Caco-2 (cell line): ENCODE data around the gene CYB5A. TPM values are rescaled to one million over a fixed set of nuclear protein-coding genes. Genes with fewer than 3 reads are reported as not detected.
A peak's percentile ranks its signal among the peaks of the same experiment; 100 is the strongest.

Experiments
- BruUV-seq: library from RNA; stranded (reverse); fragments of 400-500 nt; replicated peaks from 2 replicates; lab custom pipeline; 2021; lab: Mats Ljungman, UMichigan
- CTCF ChIA-PET: fragments of 300-600 bp; sonication (Branson Sonifier 250); formaldehyde crosslinking; loops from one replicate; lab custom pipeline; 2022; ENCODE audit warnings: antibody characterized with exemption; lab: Charles Lee
- POLR2A ChIA-PET: fragments of 300-600 bp; sonication (Branson Sonifier 250); formaldehyde crosslinking; loops from one replicate; lab custom pipeline; 2022; ENCODE audit warnings: antibody characterized with exemption; lab: Charles Lee
- DNase-seq, 2 experiments: peaks; one replicate each; pipeline versions ENCODE4 v3.0.0 to v3.0.0-alpha.2; 2020 to 2022
- H3K27me3 ChIP-seq: replicated peaks from 2 replicates; pipeline ENCODE4 v1.6.0; 2011; ENCODE audit warnings: low read length; ENCODE audit not compliant: control insufficient read depth, insufficient read depth
- H3K36me3 ChIP-seq: 2 replicates; pipeline ENCODE4 v1.5.1; 2011; ENCODE audit warnings: low read length; ENCODE audit not compliant: control insufficient read depth, insufficient read depth
- H3K4me1 ChIP-seq: fragments of 250-450 bp; sonication (Bioruptor Pico); 2 replicates; pipeline ENCODE4 v1.5.1; 2020; ENCODE audit warnings: mild to moderate bottlenecking
- H3K4me3 ChIP-seq: 2 replicates; pipeline ENCODE4 v1.5.1; 2011; ENCODE audit warnings: low read depth, mild to moderate bottlenecking, control low read depth, low read length
- H3K9me3 ChIP-seq: fragments of 250-450 bp; sonication (Bioruptor Pico); 2 replicates; pipeline ENCODE4 v1.5.1; 2020; ENCODE audit warnings: mild to moderate bottlenecking, moderate library complexity
- H3K27ac Mint-ChIP-seq: one replicate; pipeline ENCODE4 v1.8.0; 2022; ENCODE audit warnings: mixed read lengths; ENCODE audit not compliant: unreplicated experiment
- H3K27me3 Mint-ChIP-seq: one replicate; pipeline ENCODE4 v1.8.0; 2022; ENCODE audit warnings: mixed read lengths; ENCODE audit not compliant: insufficient read depth, unreplicated experiment
- H3K36me3 Mint-ChIP-seq: one replicate; pipeline ENCODE4 v1.8.0; 2022; ENCODE audit warnings: mild to moderate bottlenecking, mixed read lengths; ENCODE audit not compliant: insufficient read depth, unreplicated experiment
- H3K4me1 Mint-ChIP-seq: one replicate; pipeline ENCODE4 v1.8.0; 2022; ENCODE audit warnings: low read depth, mixed read lengths; ENCODE audit not compliant: unreplicated experiment
- H3K4me3 Mint-ChIP-seq: one replicate; pipeline ENCODE4 v1.8.0; 2022; ENCODE audit warnings: mild to moderate bottlenecking, moderate library complexity, mixed read lengths; ENCODE audit not compliant: unreplicated experiment
- H3K9me3 Mint-ChIP-seq: one replicate; pipeline ENCODE4 v1.8.0; 2022; ENCODE audit warnings: mixed read lengths; ENCODE audit not compliant: unreplicated experiment
- CTCF ChIP-seq, 2 experiments: fragments of 200-600 bp in 1 of 2; IDR thresholded peaks; 1 replicate in 1 of 2; 2 replicates in 1 of 2; pipeline versions ENCODE4 v1.5.1 to v1.8.0; 2011 to 2022; ENCODE audit warnings: antibody characterized with exemption in 1 of 2, control low read depth in 1 of 2, inconsistent platforms in 1 of 2, low read depth in 1 of 2, low read length in 1 of 2, mild to moderate bottlenecking in 1 of 2, moderate library complexity in 1 of 2; ENCODE audit not compliant: insufficient read depth in 1 of 2, severe bottlenecking in 1 of 2, unreplicated experiment in 1 of 2
- intact Hi-C: fragments of 100-400 bp; cut with micrococcal nuclease; formaldehyde crosslinking; loops from one replicate; pipeline ENCODE4 v1.10.0; 2022; ENCODE audit not compliant: unreplicated experiment
- total RNA-seq: library from RNA; stranded (reverse); gene quantifications from 2 replicates; pipeline ENCODE4 v1.2.3, GENCODE V29; 2022

CYB5A gene
- total RNA-seq, 1 experiment from 2014 or later, result 103 TPM

- Mint-ChIP-seq H3K9me3 (no peaks in the 10 kb centered on the region), H3K4me3 (no peak overlapping the region), H3K27ac (peak overlapping the region; percentile 45), H3K4me1 (peaks cover 12% of the 10 kb centered on the region), H3K36me3 (peaks cover 4% of the 10 kb centered on the region), H3K27me3 (no peaks in the 10 kb centered on the region)
- Histone ChIP-seq H3K36me3 (no peaks in the 10 kb centered on the region), H3K9me3 (no peaks in the 10 kb centered on the region), H3K27me3 (no peaks in the 10 kb centered on the region), H3K4me3 (no peak overlapping the region), H3K4me1 (peaks cover 12% of the 10 kb centered on the region)
- no TSS peak for BruUV-seq
- no peak for TF ChIP-seq CTCF (IDR thresholded peaks at IDR 0.05; ENCODE audit: insufficient read depth in 1 of 2, low read depth in 1 of 2, low read length in 1 of 2, severe bottlenecking in 1 of 2, unreplicated experiment in 1 of 2)
- no peak for DNase-seq
- intact Hi-C loops, result no loop called here
- CTCF ChIA-PET, result no interaction called here
- POLR2A ChIA-PET, result no interaction called here
Measured at GRCh38 chr18:74226156-74226555, 65.6 kb downstream of the CYB5A start.

- H3K36me3 Mint-ChIP-seq, result peaks cover 4% of the 10 kb centered on the region
- no peaks in the 10 kb centered on the region for H3K9me3 Mint-ChIP-seq
- Histone ChIP-seq H3K4me3 (no peak overlapping the region), H3K4me1 (peaks cover 12% of the 10 kb centered on the region), H3K27me3 (no peaks in the 10 kb centered on the region), H3K36me3 (no peaks in the 10 kb centered on the region), H3K9me3 (no peaks in the 10 kb centered on the region)
- no peak overlapping the region for H3K4me3 Mint-ChIP-seq
- ChIA-PET POLR2A (interaction anchor here (0.6 kb wide), 1 partner anchor 58 kb away, joined by 3 read pairs; no protein-coding TSS in a partner anchor), CTCF (interaction anchor here (0.9 to 1.3 kb wide), 2 partner anchors 9 to 116 kb away, joined by 3 to 4 read pairs; no protein-coding TSS in a partner anchor)
- H3K27ac Mint-ChIP-seq, result peak overlapping the region; percentile 45
- peak; percentile 43 to 57 for DNase-seq
- no peak for TF ChIP-seq CTCF (IDR thresholded peaks at IDR 0.05; ENCODE audit: insufficient read depth in 1 of 2, low read depth in 1 of 2, low read length in 1 of 2, severe bottlenecking in 1 of 2, unreplicated experiment in 1 of 2)
- peaks cover 12% of the 10 kb centered on the region for H3K4me1 Mint-ChIP-seq
- no TSS peak for BruUV-seq
- intact Hi-C loops, result loop anchor here (1.0 kb wide), 1 partner anchor 9 kb away; no protein-coding TSS in a partner anchor
- no peaks in the 10 kb centered on the region for H3K27me3 Mint-ChIP-seq
Measured at GRCh38 chr18:74225193-74225840, 66.4 kb downstream of the CYB5A start.

GRCh38 chr18:74222710-74223494, 68.9 kb downstream of the CYB5A start:
- no peaks in the 10 kb centered on the region for H3K27me3 Mint-ChIP-seq
- H3K27ac Mint-ChIP-seq, result no peak overlapping the region
- Histone ChIP-seq H3K9me3 (no peaks in the 10 kb centered on the region), H3K4me1 (peaks cover 12% of the 10 kb centered on the region), H3K4me3 (no peak overlapping the region), H3K27me3 (no peaks in the 10 kb centered on the region), H3K36me3 (no peaks in the 10 kb centered on the region)
- CTCF ChIA-PET, result no interaction called here
- peaks cover 12% of the 10 kb centered on the region for H3K4me1 Mint-ChIP-seq
- no peak overlapping the region for H3K4me3 Mint-ChIP-seq
- no TSS peak for BruUV-seq
- H3K36me3 Mint-ChIP-seq, result peaks cover 4% of the 10 kb centered on the region
- DNase-seq, result no peak
- intact Hi-C loops, result no loop called here
- H3K9me3 Mint-ChIP-seq, result no peaks in the 10 kb centered on the region
- TF ChIP-seq CTCF (IDR thresholded peaks at IDR 0.05; ENCODE audit: insufficient read depth in 1 of 2, low read depth in 1 of 2, low read length in 1 of 2, severe bottlenecking in 1 of 2, unreplicated experiment in 1 of 2), result no peak
- POLR2A ChIA-PET, result no interaction called here
